GM19468 (cell line): ENCODE data around the gene SLC18A2.

Experiments used
- ATAC-seq: cut with Tn5 transposase; IDR thresholded peaks from one replicate; pipeline ENCODE4 v1.9.1; 2021; ENCODE audit warnings: mild to moderate bottlenecking, moderate library complexity, moderate number of reproducible peaks; ENCODE audit not compliant: unreplicated experiment; ENCODE audit errors: extremely low read depth

The SLC18A2 gene

DNA sequence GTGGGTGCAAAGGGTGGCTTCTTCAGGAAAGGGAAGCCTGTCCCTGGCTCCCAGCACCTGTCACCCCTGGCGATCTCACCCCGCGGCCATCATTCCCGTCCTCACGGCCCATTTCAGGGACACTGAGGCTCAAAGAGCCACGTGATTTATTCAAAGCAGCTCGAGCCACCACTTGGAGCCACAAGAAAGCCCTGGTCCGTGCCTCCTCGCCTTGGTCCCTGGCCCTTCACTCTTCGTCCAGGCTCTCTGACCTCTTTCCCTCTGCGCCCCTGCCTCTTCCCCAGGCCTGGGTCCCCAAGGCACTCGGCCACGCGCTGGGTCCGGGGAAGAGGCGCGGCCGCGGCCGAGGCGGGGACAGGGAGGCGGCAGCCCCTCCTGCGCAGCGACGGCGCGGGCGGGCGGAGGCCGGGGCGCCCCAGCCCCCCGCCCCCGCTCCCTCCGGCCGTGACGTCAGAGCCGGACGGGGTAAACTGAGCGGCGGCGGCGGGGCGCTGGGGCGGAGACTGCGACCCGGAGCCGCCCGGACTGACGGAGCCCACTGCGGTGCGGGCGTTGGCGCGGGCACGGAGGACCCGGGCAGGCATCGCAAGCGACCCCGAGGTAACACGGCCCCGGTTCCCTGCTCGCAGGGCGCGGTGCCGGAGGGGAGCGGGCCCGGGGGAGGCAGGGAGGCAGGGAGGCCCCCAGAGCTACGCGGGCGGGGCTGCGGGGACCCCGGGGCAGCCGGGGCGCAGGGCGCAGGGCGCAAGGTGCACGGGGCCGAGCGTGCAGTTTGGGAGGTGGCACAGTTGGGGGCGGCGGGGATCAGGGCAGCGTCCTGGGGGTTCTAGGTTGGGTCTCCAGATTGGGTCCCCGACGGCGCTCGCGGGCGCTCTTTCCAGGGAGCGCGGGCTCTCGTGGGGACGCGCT is at the start of gene SLC18A2:
TSS of gene SLC18A2 (plus strand) at position 494 of the 909 bp plus-strand sequence. CDS start 580 bp downstream, outside the sequence.
- no peak for ATAC-seq

DNA sequence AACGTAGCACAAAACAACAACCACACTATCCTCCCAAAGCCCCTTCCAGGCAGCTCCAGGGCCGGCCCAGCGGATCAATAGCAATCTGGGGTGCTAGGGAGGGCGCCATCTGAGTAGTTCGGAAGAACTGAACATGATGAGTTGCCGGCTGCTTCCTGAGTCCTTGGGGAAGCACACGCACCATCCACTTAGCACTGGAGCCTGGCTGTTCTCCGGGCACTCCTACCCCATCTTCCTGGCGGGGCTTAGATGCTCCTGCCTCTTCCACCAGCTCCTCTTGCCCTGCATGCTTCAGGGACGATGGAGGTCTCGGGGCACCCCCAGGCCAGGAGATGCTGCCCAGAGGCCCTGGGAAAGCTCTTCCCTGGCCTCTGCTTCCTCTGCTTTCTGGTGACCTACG is 43.7 kb upstream of the SLC18A2 start, which contains the start of gene KCNK18:
TSS of gene KCNK18 (plus strand) at position 301 of the 400 bp plus-strand sequence. CDS start at position 301, 0 bp downstream.
- no peak for ATAC-seq

DNA sequence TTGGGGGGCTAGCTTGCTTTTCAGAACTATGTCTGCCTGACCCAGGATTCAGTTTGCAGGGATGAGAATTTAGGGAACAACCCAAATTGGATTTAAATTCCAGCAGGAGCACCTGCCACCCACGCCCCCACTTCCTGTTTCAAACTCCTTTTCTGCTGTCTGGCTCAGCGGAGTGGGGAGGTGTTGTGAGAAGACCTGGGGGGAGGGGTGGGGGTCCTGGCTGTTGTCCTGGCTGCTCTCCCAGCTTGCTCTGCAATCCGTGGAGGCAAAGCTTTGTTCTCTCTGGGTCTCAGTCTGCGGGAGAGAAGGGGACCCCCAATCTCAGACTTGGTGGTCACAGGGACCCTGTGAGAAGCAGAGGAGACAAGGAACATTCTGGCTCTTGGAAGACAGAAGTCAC is 42.8 kb upstream of the SLC18A2 start:
- no peak for ATAC-seq

DNA sequence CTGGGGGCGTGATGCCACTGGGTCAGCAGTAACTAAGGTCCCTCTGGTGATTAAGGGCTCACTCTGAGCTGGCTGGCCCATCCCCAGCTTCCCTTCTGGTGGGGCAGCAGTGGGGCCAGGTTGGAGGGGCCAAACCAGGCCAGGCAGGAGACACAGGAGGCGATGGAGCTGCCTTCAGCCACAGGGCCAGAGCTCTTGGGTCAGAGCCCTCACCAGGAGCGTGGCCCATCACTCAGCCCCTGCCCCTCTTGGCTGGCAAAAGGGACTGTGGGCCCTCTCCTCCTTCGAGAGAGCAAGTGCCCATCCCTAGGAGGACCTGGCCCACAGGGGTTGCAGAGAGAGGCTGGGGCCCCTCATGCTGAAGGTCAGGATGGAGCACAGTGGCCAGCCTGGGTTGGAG is 39.1 kb upstream of the SLC18A2 start:
- no peak for ATAC-seq

DNA sequence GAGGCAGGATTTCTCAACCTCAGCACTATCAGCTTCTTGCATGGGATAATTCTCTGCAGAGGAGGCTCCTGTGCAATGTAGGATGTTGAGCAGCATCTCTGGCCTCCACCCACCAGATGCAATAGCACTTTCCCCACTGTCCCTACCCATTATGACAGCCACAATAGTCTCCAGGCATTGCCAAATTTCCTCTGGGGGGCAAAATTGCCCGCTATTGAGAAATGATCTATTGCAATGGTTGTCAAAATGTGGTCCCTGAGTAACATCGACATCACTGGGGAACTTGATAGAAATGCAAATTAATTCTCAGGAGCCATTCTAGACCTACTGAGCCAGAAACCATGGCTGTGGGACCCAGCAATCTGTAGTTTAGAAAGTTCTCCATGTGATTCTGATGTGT is 36.6 kb upstream of the SLC18A2 start:
- no peak for ATAC-seq

DNA sequence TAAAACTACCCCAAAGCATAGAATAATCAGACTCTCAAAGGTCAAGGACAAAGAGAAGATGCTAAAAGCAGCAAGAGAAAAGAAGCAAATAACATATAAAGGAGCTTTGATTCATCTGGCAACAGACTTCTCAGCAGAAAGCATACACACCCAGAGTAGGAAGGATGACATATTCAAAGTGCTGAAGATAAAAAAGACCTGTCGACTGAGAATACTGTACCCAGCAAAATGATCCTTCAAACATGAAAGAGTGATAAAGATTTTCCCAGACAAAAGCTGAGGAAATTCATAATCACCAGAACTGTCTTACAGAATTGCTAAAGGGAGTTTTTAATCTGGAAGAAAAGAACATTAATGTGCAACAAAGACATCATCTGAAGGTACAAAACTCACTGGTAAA is 28.7 kb upstream of the SLC18A2 start:
- no peak for ATAC-seq

DNA sequence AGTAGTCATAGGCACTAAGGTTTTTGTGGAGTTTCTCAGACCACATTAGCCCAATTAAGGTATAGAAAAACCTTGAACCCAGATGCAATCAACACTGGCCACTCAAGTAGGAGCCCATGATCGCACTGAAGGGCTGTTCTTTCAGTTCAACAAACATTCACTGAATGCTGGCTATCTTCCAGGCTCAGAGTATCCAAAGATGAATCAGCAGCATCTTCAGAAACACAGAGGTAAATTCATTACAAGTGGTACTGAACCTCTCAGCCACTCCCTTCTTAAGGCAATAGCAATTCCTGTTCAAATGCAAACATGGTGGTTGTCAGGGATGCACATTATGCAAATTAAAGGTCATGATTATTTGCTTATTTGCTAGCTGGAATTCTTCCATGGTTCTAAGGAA is 26.5 kb upstream of the SLC18A2 start:
- ATAC-seq: no peak

DNA sequence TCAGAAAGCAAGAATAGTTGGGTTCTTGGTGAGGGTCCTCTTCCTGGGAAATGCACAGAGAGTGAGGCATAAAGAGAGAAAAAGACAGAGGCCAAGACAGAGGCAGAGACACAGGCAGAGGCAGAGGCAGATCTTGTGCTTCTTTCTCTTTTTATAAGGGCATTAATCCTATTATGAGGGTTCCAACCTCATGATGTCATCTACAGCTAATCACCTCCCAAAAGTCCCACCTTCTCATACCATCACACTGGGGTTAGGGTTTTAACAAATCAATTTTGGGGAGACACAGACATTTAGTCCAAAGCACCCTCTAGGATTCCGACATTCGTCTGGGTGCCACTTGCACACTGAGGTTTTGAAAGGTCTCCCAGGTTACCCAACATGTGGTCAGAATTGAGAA is 25.8 kb upstream of the SLC18A2 start:
- no peak for ATAC-seq

DNA sequence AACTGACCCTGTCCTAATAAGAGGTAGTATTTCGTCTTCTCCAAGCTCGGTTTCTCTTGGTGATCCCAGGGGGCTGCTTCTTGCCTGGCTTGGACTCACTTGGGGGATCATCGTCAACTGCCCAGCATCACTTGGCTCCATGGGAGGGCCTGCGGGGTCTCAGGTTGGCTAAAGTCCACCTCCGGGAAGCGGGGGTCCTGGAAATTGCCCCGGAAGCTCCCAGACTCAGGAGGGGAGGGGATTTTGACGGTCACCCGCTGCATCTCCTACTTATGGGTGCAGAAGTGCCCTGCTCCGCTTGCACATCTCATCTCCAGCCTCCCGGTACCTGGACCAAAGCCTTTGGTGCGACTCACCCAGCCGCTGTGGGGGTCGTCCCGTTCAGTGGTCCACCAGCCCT is 24.9 kb upstream of the SLC18A2 start:
- no peak for ATAC-seq

DNA sequence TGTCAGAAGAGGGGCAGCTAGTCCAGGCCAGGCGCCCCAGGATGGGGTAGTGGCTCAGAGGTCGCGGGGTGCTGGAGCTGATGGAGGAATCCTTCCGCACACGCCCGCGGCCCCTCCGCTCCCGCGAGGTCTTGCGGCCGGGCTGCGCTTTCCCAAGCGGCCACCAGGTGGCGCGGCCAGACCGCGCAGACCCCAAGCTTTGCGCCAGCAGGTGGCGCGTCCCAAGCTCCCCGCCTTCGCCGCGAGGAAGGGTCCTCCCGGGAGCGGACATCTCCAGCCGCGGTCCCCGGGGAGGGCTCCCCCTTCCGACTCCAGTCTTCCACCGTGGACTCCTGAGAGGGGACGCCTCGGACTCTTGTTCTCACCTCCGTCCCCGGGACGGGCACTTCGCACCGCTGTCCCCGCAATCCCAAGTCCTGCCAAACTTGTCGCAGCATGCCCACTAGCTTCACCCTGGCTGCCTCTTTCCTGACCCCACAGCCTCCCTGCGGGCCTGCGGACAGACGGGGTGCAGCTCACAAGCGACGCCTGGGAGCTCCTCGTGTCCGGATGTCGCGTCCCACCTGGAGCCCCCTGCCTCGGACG is 24.2 kb upstream of the SLC18A2 start:
- ATAC-seq: peak; percentile 84

DNA sequence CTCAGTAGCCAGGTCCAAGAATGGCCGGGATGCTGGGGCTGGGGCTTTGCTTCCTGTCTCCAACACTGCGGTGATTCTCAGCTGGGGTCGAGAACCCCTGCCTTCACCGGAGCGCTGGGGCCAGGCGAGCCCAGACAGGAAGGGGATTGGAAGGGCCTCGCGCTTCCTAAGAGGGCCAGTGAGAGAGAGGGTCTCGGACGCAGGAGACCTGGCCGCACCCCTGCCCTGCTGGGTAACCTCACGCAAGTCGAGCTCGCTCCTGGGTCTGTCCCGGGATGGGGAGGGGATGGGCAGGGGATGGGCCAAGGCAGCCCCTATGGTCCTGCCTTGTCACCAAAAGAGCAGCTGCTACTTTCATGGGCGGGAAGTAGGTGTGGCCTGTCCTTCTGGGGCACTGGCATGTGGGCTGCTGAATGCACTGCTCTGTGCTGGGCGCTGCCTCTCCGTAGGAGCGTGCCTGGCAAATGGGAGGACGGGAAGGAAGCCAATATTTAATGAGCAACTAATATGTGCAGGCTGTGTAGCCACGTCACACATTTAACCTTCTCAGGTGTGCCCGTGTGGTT is 23.6 kb upstream of the SLC18A2 start:
- ATAC-seq: peak; percentile 40

DNA sequence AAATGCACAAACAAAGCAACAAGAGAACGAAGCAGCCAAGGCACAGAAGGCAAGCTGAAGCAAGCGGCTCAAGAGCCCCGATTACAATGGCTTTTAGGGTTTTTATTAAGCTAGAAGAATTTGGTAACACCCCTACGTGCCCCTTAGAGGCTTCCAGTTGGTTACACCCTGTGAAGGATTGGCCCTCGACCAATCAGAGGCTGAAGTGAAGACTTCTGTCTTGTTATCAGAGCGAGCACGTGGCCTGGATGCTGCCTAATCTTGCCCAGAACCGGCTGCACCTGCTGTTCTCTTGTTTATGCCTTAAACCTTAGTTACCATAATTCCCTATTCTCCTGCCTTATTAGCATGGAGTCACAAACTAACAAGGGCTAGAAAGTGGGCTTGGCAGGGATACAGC is 22.3 kb upstream of the SLC18A2 start:
- ATAC-seq: no peak

DNA sequence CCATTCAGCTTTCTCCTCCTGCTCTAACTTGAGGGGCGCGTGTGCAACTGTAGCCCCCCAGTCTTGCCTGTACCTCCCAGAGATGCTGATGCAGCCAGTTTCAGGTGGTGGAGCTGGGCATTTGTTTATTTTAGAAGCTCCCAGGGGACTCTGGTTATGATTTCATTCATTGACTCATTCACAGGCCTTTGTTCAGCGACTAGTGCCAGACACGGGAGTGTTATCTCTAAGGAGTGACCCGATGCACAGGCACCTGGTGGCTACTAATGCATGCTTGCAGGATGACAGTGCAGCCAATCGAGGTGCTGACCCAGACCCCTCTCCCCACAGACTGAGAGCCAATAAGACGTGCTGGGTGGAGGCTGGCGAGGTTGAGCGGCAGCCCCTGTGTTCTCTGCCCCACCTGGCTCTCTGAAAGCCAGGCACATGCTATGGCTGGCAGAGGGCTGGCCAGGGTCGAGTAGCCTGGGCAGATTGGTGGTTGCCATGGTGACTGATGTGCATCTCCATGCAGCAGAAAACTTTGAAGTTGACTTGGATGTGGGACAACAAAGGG is 19.7 kb upstream of the SLC18A2 start:
- ATAC-seq: no peak

DNA sequence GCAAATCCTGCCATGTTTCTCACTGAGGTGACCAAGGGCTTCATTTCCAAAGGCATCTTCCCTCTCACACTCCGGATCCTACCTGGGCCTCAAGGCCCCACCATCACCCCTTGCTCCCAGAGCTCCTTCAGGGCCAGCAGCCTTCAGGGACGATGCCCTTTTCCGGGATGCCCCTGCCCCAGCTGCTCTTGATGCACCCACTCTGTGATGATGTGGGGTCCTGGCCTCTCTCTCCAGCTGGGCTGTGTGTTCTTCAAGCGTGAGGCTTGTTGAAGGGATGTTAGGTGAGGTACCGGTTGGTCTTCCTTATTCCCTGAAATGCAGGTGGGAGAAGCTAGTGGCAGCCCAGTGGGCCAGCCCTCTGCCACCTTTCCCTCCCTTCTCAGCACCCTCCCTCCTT is 18.4 kb upstream of the SLC18A2 start:
- no peak for ATAC-seq

DNA sequence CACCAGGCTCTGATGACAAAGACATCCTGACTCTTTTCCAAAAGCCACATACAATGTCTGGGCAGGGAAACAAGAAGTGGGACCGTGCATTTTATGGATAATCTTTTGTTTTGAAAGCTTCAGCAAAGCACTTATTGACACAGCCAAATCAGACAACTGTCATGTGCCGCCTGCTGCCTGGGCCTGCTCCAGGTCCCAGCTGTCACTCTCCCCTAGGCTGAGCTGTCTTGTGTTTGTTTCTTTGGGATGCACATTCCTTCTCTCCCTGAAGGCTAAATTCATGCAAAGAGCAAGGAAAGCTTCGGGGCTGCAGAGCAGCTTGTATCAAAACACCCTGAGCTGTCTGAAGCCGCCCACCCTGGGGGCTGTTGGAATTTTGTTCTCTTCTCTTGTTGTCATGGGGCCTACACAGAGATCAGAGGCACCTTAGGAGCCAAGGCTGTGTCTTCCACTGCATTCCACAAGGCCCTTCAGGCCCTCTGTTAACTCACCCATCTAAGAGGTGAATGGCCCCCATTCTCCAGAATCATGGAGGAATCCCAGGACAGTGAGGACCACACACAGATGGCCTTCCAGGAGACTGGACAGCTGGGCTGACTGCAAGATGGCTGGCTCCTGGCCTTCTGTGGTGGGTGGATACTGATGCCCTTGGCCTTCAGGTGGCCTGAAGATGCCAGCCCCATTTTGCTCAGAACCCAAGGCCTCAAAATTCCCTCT is 17.8 kb upstream of the SLC18A2 start:
- ATAC-seq: no peak

DNA sequence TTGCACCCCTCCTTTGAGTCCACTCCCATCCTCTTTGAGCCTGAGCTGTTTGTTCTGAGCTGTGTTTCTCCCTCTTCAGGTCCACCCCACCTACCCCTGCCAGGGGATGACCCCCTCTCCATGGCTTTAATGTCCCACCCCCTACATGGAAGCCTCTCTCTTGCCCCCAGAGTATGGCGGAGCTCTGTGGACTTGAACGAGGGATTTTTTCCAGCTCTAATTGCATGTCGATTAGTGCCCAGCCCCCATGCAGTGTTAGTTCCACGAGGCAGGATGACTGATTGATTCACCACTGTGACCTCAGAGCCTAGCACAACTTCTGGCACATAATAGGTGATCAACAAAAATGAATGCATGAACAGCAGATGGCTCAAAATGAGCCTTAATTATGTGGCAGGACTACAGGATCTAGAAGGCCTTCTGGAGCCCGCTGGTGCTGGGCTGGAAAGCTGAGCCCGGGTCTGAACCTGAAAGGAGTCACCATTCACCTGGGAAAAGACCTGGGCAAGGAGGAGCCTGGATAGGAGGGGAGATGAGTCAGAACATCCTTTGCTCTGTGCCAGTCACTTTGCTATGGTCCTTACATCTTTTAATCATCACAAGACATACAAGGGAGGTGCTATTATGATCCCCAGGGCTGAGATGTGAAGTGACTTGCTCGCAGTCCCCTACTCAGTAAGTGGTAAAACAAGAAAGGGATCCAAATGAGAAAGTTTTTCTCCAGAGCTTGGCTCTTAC is 17.1 kb upstream of the SLC18A2 start:
- ATAC-seq: no peak

DNA sequence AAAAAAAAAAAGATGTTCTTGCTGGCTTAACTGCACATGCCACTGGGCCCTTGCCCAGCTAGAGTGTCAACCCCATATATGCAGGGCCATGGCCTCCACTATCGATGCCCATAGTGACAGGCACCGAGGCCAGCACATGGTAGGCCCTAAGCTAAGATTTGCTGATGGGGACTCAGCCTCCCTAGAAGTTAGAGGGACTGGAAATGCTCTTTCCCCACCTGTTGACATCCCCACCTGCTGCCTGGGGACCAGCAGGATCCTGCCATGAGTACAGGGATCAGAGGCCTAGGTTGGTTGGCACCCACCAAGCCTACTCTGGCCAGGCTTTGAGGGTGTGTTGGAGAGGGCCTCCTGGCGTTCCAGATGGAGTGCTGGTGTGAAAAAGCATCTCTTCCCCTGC is 16.0 kb upstream of the SLC18A2 start:
- no peak for ATAC-seq

DNA sequence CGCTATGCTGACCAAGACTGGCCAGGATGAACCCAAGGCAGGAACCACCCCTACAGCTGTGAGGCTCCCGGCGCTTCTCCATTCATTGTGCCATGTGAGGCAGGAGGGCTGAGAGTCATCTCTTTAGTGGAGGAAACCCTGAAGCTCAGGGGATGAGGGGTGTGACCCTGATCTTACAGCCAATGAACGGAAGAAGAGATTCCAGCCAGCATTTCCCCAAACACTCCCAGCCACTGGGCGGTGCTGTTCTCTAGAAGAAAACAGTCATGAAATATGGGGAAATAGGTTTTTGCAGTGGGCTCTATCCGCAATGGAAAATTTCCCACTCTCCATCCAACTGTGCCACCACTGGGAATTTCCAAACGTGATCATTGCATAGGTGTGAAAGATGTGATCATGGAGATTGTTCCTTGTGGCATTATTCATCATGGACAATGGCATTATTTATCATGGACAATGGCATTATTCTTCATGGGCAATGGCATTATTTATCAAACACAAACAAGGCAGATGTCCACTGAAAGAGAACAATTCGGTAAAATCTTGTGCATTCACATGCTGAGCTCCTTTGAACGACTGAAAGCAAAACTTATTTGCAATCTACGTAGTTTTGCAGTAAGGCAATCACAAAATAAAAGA is 14.0 kb upstream of the SLC18A2 start:
- no peak for ATAC-seq

DNA sequence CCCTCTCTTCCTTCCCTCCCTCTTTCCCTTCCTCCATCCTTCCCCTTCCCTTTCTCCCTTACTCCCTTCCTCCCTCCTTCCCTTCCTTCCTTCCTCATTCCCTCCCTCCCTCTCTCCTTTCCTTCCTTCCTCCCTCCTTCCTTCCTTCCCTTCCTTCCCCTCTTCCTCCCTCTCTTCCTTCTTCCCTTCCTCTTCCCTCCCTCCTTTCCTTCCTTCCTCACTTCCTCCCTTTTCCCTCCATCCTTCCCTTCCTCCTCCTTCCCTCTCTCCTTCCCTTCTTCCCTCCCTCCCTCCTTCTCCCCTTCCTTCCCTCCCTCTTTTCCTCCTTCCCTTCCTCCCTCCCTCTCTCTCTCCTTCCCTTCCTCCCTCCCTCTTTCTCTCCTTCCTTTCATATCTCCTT is 12.7 kb upstream of the SLC18A2 start:
- ATAC-seq: no peak
